PC-9 (cell line): Measurements from ENCODE around the gene ZNF423. TPM values are rescaled to one million over a fixed set of nuclear protein-coding genes. Genes with fewer than 3 reads are reported as not detected.

Experiments used
- BruUV-seq: library from RNA; stranded (reverse); fragments of 400-500 nt; replicated peaks from 2 replicates; lab custom pipeline; 2021; lab: Mats Ljungman, UMichigan
- CTCF ChIA-PET: fragments of 300-600 bp; sonication (Branson Sonifier 250); formaldehyde crosslinking; loops from one replicate; lab custom pipeline; 2022; ENCODE audit warnings: antibody characterized with exemption; lab: Charles Lee
- POLR2A ChIA-PET: fragments of 300-600 bp; sonication (Branson Sonifier 250); formaldehyde crosslinking; loops from one replicate; lab custom pipeline; 2022; ENCODE audit warnings: antibody characterized with exemption; ENCODE audit not compliant: unreplicated experiment; lab: Charles Lee
- DNase-seq, 2 experiments: peaks; one replicate each; pipeline versions ENCODE4 v3.0.0 to v3.0.0-alpha.2; 2015 to 2022; ENCODE audit warnings: mixed read lengths in 1 of 2
- H2AFZ ChIP-seq: fragments of 200-600 bp; sonication (generic); 2 replicates; pipeline ENCODE4 v1.8.1; 2017; ENCODE audit warnings: antibody characterized with exemption
- H3F3A ChIP-seq: fragments of 200-600 bp; sonication (generic); 2 replicates; pipeline ENCODE4 v1.8.1; 2017; ENCODE audit warnings: antibody characterized with exemption, mild to moderate bottlenecking, low read depth; ENCODE audit not compliant: insufficient read depth
- H3K27ac ChIP-seq: fragments of 200-600 bp; sonication (generic); 2 replicates; pipeline ENCODE4 v1.6.1; 2016; ENCODE audit warnings: mixed run types
- H3K27me3 ChIP-seq: fragments of 200-600 bp; sonication (generic); 2 replicates; pipeline ENCODE4 v1.6.1; 2016; ENCODE audit warnings: low read depth, mixed run types; ENCODE audit not compliant: insufficient read depth
- H3K36me3 ChIP-seq: fragments of 200-600 bp; sonication (generic); 2 replicates; pipeline ENCODE4 v1.6.1; 2016; ENCODE audit warnings: low read depth, mixed run types
- H3K4me1 ChIP-seq: fragments of 200-600 bp; sonication (generic); replicated peaks from 2 replicates; pipeline ENCODE4 v1.6.1; 2016; ENCODE audit warnings: mixed run types; ENCODE audit not compliant: insufficient read depth
- H3K4me2 ChIP-seq: fragments of 200-600 bp; sonication (generic); 2 replicates; pipeline ENCODE4 v1.6.1; 2017; ENCODE audit warnings: mixed run types
- H3K4me3 ChIP-seq: fragments of 200-600 bp; sonication (generic); 2 replicates; pipeline ENCODE4 v1.6.1; 2016; ENCODE audit warnings: mixed run types
- H3K79me2 ChIP-seq: fragments of 200-600 bp; sonication (generic); 2 replicates; pipeline ENCODE4 v1.6.1; 2017; ENCODE audit warnings: low read depth, mixed run types
- H3K9me2 ChIP-seq: fragments of 200-600 bp; sonication (generic); 2 replicates; pipeline ENCODE4 v1.8.1; 2017; ENCODE audit warnings: mild to moderate bottlenecking; ENCODE audit not compliant: insufficient read depth
- H3K9me3 ChIP-seq: fragments of 200-600 bp; sonication (generic); 2 replicates; pipeline ENCODE4 v1.8.1; 2016; ENCODE audit warnings: low read depth; ENCODE audit not compliant: insufficient read depth
- H4K20me1 ChIP-seq: fragments of 200-600 bp; sonication (generic); 2 replicates; pipeline ENCODE4 v1.8.1; 2017; ENCODE audit not compliant: insufficient read depth
- EZH2 ChIP-seq: fragments of 200-600 bp; sonication (generic); IDR thresholded peaks from 2 replicates; pipeline ENCODE4 v1.8.0; 2017; ENCODE audit warnings: antibody characterized with exemption, low read depth
- intact Hi-C: fragments of 100-400 bp; cut with micrococcal nuclease; formaldehyde crosslinking; loops from one replicate; pipeline ENCODE4 v1.10.0; 2022; ENCODE audit not compliant: unreplicated experiment
- total RNA-seq: library from RNA; stranded (reverse); gene quantifications from 2 replicates; pipeline ENCODE4 v1.2.3, GENCODE V29; 2021
- TF ChIP-seq, protein P1 (sequence below): fragments of 200-600 bp; sonication (generic); conservative IDR thresholded peaks from 2 replicates; pipeline ENCODE4 v1.6.1; 2017; ENCODE audit warnings: mixed run types, antibody characterized with exemption, mild to moderate bottlenecking, moderate library complexity

Gene ZNF423
- total RNA-seq, 1 experiment from 2014 or later = not detected

DNA sequence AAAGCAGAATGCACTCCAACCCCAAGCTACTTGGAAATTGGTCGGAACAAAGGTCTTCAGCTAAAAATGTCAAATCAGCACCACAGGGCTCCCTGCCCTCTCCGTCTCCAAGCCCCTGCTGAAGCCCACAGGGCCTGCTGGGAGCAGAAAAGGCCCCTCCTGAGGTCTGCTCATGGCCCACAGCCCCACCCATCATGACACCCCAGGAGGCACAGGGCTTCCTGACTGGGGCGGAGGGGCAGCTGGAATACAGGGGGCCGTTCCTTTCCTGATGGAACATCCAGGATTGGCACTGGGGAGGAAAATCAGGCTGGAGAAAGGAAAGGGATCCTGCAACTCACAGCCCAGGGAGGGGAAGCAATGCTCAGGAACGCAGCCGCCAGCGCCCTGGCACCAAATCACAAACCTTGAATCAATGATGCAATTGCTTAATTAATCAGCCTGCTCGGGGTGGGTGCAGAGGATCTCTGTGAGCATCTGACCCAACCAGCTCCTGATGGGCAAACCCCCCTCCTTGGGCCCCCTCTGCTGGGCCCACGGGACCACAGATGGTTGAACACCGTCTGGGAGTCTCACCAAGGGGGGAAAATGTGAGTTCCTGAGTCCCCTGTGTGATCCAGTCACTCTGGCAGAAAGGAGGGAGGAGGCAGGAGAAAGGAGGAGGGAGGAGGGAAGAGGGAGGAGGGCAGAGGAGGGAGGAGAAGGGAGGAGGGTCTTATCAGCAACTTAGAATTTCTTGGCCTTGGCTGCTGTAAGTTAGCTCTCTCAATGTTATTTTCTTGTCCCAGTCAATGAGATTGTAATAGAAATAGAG is 155.5 kb downstream of the ZNF423 start:
- no peaks in the 10 kb centered on the region for H3K4me1 ChIP-seq
- no peaks in the 10 kb centered on the region for H3K79me2 ChIP-seq
- H4K20me1 ChIP-seq = no peaks in the 10 kb centered on the region
- H3F3A ChIP-seq = no peaks in the 10 kb centered on the region
- CTCF ChIA-PET = no interaction called here
- no peaks in the 10 kb centered on the region for H3K9me3 ChIP-seq
- POLR2A ChIA-PET = no interaction called here
- intact Hi-C loops = no loop called here
- H3K27me3 ChIP-seq = peaks cover 92% of the 10 kb centered on the region
- H3K27ac ChIP-seq = no peak overlapping the region
- no peak overlapping the region for H3K4me3 ChIP-seq
- H3K36me3 ChIP-seq = no peaks in the 10 kb centered on the region
- H3K4me2 ChIP-seq = no peak overlapping the region
- no peak overlapping the region for H2AFZ ChIP-seq
- H3K9me2 ChIP-seq = no peaks in the 10 kb centered on the region
- BruUV-seq = no TSS peak
- no peak for DNase-seq
- TF ChIP-seq, protein P1, sequence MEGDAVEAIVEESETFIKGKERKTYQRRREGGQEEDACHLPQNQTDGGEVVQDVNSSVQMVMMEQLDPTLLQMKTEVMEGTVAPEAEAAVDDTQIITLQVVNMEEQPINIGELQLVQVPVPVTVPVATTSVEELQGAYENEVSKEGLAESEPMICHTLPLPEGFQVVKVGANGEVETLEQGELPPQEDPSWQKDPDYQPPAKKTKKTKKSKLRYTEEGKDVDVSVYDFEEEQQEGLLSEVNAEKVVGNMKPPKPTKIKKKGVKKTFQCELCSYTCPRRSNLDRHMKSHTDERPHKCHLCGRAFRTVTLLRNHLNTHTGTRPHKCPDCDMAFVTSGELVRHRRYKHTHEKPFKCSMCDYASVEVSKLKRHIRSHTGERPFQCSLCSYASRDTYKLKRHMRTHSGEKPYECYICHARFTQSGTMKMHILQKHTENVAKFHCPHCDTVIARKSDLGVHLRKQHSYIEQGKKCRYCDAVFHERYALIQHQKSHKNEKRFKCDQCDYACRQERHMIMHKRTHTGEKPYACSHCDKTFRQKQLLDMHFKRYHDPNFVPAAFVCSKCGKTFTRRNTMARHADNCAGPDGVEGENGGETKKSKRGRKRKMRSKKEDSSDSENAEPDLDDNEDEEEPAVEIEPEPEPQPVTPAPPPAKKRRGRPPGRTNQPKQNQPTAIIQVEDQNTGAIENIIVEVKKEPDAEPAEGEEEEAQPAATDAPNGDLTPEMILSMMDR = no peak
- TF ChIP-seq EZH2 = no peak

DNA sequence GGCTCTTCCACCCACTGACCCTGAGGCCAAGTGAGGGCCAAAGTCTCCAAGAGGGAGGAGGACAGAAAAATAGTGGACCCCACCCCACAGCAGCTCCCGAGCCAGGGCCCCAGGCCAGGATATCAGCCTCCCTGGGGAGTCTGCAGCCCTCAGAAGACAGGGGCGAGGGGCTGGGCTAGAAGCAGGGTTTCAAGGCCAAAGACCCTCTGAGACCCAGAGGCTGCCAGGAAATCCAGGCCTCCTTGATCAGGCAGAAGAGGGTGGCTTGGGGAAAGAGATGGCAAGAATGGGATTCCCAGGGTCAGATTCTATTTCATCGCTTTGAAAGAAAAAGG is 156.1 kb downstream of the ZNF423 start:
- intact Hi-C loops = no loop called here
- no peaks in the 10 kb centered on the region for H3K9me2 ChIP-seq
- H3F3A ChIP-seq = no peaks in the 10 kb centered on the region
- H4K20me1 ChIP-seq = no peaks in the 10 kb centered on the region
- ChIA-PET CTCF (no interaction called here), POLR2A (no interaction called here)
- no peak overlapping the region for H3K4me3 ChIP-seq
- no peak overlapping the region for H3K4me2 ChIP-seq
- H3K27me3 ChIP-seq = peaks cover 91% of the 10 kb centered on the region
- no peak overlapping the region for H3K27ac ChIP-seq
- no peak for TF ChIP-seq EZH2
- TF ChIP-seq, protein P1 = no peak
- no peaks in the 10 kb centered on the region for H3K36me3 ChIP-seq
- no peaks in the 10 kb centered on the region for H3K9me3 ChIP-seq
- no peak overlapping the region for H2AFZ ChIP-seq
- H3K4me1 ChIP-seq = no peaks in the 10 kb centered on the region
- DNase-seq = no peak
- no TSS peak for BruUV-seq
- no peaks in the 10 kb centered on the region for H3K79me2 ChIP-seq

DNA sequence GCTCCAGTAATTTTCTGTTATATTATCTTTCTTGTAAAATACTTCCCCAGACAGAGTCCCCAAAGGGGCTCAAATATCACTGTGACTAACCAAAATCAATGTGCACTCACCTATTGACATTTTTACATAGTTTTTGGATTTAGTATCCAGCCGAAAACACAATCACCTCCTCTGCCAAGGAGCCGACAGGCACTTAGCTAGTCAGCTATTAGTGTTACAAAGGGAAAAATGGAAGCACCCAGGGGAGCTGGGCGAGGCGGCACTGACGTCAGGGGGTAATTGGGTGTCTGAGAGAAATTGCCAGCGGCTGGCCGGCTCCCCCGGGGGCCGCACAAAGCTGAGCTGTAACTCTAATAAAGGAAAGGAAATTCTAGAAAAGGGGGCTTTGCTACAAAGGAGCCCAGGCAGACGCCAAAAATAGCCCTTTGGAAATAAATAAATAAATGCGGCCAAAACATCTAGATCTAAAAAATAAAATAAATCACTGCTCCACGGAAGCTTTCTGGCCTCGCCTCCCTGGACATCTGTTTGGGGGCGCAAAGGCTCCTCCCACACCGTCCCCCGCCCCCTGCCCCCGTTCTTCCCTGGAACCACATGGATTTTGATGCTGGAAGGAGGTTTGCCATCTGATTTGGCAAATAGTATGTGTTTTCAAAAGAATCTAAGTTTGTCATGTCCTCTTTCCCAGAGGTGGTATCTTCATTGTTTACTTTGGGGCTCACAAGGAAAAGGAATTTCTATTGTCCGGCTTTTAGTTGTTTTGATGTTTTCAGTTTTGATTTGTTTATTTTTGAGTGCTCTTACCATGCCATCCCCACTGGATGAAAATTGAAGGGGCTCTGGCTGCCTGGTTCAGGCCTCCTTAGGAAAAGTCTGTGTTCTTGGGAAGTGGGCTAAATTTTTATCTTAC is 156.7 kb downstream of the ZNF423 start:
- Histone ChIP-seq H3K9me3 (no peaks in the 10 kb centered on the region), H3K36me3 (no peaks in the 10 kb centered on the region), H3K4me2 (no peak overlapping the region), H3K9me2 (no peaks in the 10 kb centered on the region), H4K20me1 (no peaks in the 10 kb centered on the region), H3K4me1 (no peaks in the 10 kb centered on the region), H3K27ac (no peak overlapping the region), H3K27me3 (peaks cover 94% of the 10 kb centered on the region), H2AFZ (no peak overlapping the region), H3K4me3 (no peak overlapping the region), H3F3A (no peaks in the 10 kb centered on the region), H3K79me2 (no peaks in the 10 kb centered on the region)
- ChIA-PET POLR2A (no interaction called here), CTCF (no interaction called here)
- intact Hi-C loops = no loop called here
- BruUV-seq = no TSS peak
- no peak for DNase-seq
- TF ChIP-seq, protein P1 = no peak
- no peak for TF ChIP-seq EZH2
